GM19452 (cell line): ENCODE data around the gene ZMAT2.
A peak's percentile ranks its signal among the peaks of the same experiment; 100 is the strongest.
"Not testable (repeated sequence)": the region's sequence is repeated elsewhere in the genome, so short reads cannot be mapped to it uniquely, and the experiment has no call there.

ENCODE experiments used
- ATAC-seq: cut with Tn5 transposase; IDR thresholded peaks from one replicate; pipeline ENCODE4 v1.9.1; 2021; ENCODE audit not compliant: unreplicated experiment

The ZMAT2 gene

DNA sequence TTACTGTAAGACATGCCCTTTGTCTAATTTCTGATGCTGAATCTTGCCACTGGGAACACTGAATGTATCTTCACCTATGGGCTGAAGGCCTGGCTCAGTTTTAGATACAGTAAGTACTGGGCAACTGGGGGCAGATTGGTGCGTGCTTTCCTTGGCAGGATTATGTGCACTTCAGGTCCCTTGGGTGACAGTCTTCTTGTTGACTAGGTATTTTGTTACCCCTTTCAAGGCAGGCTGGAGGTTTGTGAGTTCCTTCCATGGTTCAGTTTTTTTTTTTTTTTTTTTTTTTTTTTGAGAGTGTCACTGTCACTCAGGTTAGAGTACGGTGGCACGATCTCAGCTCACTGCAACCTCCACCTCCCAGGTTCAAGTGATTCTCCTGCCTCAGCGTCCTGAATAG, 7.6 kb downstream of the ZMAT2 start:
- ATAC-seq = no peak

DNA sequence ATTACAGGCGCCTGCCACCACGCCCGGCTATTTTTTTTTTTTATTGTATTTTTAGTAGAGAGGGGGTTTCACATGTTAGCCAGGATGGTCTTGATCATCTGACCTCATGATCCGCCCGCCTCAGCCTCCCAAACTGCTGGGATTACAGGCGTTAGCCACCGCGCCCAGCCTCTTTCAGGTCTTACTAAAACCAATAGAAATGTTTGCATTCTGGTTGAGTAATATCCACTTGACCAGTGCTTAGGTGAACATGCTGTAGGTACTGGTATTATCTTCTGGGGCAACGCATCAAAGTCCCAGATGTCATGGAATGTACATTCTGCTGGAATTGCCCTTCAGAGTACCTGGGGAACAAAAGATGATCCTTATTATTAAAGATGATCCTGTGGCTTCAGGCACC, 8.5 kb downstream of the ZMAT2 start:
- not testable (repeated sequence) for ATAC-seq

DNA sequence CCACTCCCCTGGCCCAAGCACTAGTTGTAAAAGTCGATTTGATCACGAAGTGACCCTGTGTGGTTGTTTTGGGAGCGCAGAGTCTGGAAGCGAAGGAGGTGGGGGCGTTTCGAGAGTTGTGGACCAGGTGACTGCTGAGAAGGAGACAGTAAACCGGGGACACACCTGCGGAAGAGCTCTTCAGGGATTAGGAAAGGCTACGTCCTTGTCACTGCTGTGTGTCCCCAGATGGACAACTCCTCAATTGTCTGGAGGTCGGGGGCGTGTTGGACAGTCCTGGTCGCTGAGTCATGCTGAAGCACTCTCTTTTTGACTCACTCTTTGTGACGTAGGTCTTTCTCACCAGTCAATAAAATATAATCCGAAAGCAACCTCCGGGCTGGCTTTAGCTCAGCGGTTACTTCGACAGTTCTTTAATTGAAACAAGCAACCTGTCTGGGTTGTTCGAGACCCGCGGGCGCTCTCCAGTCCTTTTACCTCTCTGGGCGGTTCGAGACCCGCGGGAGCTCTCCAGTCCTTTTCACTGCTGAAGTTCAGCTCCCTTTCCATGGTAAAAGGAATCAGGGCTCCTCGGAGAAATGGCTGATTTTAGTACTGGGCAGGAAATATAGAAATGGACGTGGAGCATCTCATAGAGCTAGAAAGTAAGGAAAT, 10.8 kb downstream of the ZMAT2 start:
- peak; percentile 89 for ATAC-seq

DNA sequence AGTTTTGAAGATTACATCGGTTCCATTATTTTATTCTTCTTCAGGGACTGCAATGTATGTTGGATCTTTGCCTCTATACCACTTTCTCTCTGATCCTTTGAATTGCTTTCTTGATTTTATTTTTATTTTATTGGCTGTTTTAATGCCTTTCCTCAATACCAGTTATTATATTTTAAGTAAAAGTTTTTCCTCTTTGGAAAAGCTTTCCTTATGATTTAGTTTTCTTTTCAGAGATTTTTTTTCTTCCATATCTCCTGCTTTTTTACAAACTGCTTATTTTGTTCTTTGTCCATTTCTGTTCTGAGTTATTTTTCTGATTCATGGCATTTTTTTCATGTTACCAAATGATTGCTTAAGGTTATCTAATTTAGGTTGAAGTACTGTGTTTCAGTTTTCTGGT, 11.5 kb downstream of the ZMAT2 start:
- no peak for ATAC-seq

DNA sequence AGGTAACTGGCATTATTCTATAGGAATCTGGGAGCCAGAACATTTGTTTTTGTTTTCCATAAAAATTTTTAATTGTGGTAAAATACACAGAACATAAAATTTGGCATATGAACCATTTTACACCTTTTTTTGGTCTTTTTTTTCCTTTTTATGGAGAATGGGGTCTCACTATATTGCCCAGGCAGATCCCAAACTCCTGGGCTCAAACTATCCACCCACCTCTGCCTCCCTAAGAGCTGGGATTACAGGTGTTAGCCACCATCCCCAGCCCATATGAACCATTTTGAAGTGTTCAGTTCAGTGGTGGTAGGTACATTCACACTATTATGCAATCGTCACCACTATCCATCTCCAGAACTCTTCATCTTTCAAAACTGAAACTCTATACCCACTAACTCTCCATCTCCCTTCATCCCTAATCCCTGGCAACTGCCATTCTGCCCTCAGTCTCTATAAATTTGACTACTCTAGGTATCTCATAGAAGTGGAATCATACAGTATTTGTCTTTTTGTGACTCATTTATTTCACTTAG, 13.4 kb downstream of the ZMAT2 start:
- no peak for ATAC-seq

DNA sequence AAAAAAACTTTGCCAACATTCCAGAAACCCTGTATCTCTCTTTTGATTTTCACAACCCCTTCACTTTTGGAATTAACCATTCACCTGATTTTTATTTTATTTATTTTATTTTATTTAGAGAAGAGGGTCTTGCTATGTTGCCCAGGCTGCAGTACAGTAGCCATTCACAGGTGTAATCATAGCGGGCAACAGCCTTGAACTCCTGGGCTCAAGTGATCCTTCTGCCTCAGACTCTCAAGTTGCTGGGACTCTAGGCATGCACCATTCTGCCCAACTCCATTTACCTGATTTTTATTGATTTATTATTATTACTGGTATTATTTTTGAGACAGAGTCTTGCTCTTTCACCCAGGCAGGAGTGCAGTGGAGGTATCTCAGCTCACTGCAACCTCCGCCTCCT, 16.0 kb downstream of the ZMAT2 start:
- not testable (repeated sequence) for ATAC-seq

DNA sequence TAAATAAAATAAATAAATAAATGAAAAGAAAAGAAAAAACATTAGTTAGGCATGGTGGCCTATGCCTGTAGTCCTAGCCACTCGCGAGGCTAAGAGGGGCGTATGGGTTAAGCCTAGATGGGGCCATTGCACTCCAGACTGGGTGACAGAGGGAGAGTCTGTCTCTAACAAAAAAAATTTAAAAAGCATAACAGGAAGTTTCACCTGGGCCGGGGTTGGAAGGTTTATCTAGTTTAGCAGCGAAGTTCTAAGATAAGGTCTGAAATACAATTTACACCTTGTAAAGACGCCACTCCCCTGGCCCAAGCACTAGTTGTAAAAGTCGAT, 18.0 kb downstream of the ZMAT2 start:
- no peak for ATAC-seq

DNA sequence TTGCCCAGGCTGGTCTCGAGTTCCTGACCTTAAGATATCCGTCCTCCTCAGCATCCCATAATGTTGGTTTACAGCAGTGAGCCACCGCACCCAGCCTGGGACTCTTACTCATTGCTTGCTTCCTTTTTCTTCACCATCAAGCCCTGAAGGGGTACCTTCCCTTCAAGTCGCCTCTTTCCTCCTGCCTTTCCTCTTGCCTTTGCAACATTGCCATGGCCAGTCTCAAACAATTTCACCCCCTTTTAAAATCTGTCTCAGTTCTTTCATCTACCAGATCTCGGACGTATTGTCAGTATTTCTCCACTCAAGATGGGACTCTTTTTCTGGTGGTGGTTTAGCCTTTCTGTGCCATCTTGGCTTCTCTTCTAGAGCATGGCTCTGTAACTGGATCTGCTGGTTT, 20.5 kb downstream of the ZMAT2 start:
- ATAC-seq = not testable (repeated sequence)

DNA sequence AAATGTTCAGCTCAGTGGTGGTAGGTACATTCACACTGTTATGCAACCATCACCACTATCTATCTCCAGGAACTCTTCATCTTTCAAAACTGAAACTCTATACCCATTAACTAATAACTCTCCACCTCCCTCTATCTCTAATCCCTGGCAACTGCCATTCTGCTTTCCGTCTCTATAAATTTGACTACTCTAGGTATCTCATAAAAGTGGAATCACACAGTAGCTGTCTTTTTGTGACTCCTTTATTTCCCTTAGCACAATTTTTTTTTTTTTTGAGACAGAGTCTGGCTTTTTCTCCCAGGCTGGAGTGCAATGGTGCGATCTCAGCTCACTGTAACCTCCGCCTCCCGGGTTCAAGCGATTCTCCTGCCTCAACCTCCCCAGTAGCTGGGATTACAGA, 21.1 kb downstream of the ZMAT2 start:
- ATAC-seq = not testable (repeated sequence)

DNA sequence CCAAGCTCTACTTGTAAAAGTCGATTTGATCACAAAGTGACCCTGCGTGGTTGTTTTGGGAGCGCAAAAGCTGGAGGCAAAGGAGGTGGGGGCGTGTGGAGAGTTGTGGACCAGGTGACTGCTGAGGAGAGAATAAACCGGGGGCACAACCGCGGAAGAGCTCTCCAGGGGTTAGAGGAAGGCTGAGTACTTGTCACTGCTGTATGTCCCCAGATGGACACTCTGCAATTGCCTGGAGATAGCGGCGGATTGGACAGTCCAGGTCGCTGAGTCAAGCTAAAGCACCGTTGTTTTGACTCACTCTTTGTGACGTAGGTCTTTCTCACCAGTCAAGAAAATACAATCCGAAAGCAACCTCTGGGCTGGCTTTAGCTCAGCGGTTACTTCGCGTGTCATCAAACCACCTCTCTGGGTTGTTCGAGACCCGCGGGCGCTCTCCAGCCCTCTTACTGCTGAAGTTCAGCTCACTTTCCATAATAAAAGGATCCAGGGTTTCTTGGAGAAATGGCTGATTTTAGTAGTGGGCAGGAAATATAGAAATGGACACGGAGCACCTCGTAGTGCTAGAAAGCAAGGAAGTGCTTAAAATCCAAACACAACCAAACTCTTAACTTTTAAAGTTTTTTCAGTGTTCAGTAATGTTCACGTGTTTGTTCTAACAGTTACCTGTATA, 25.7 kb downstream of the ZMAT2 start:
- peak; percentile 92 for ATAC-seq

DNA sequence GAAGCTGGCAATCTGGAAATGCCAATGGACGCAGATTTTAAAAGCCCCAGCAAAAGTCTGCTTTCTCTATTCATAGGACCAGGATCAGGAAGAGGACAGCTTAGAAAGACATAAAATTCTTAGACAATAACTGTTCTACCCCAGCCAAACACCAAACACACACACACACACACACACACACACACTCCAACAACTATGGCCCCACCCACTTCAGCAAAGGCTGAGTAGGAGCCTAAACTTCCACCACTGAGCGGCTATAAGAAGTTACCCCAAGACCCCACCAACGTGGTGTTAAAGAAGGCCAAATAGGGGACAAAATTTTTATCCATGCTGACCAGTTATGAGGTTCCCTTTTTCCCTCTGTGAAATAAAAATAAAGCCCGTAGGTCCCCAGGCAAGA, 32.9 kb downstream of the ZMAT2 start:
- no peak for ATAC-seq

DNA sequence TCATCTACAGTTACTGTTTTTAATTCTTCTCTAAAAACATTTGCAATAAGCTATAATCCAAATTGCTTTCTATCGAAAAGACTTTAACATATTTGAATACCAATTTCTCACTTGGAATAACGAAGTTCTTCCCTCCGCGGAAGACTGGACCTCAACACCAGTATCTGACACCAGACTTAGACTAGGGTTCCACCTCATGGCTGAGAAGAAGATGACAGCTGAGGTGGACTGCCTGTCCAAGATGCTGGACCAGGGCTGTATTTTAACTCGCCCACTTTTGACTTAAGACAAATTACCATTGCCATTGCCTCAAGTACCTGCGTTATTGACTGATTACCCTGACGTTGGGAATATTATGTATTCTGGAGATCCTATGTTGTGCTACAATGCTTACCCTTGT, 34.1 kb downstream of the ZMAT2 start:
- no peak for ATAC-seq

DNA sequence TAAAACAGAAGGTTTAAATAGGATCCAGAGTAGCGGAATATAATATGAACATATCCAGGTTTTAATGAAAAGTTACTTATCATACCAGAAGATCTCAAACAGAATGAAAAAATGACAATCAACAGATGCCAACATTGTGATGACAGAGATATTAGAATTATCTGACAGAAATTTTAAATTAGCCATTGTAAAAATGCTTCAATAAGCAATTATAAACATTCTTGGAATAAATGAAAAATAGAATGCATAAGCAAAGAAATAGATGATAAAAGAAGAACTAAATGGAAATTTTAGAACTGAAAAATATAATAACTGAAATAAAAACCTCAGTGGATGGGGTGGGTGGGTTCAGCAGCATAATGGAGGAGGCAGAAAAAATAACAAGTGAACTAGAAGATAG, 37.2 kb downstream of the ZMAT2 start:
- no peak for ATAC-seq

DNA sequence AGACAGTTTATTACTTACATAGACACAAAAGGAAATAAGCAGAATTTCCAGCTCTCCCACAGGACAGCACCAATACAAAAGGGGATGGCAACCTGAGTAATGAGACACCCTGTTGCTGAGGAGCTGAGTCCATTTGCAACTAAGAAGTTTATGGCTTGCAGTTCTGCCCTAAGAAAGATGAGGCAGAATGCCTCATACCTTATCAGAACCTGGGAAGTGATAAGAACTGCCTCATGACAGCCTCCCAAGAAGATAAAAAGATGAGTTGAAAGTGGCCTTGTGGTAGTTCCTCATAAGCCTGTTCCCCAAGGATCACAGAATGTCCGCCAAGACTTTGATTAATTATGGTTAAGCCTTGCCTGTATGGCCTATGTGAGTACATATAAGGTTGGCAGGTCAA, 41.7 kb downstream of the ZMAT2 start:
- no peak for ATAC-seq

DNA sequence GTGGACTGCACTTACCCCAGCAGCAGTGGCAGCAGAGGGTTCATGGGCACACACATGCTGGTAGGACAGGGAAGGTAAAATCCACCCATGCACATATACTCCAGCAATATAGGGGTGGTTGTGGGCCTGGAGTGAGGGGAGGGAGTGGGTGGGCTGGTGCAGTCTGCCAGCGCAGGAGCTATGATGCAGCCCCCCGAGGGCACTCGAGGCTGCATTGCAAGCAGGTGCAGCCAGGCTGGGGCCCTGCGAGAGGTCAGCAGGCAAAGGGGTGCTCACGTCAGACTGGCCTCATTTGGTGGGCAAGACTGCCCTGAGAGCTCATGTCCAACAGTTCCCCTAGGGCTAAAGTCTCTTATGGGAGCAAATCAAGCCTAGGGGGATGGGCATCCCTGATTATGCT, 53.3 kb downstream of the ZMAT2 start:
- no peak for ATAC-seq
